ENCODE results near the gene NPLOC4. TPM values are rescaled to one million over a fixed set of nuclear protein-coding genes. Genes with fewer than 3 reads are reported as not detected.

The NPLOC4 gene
- total RNA-seq, 3 donors from 2014 or later = 56.0 to 69.0 (median 57.8) TPM

DNA sequence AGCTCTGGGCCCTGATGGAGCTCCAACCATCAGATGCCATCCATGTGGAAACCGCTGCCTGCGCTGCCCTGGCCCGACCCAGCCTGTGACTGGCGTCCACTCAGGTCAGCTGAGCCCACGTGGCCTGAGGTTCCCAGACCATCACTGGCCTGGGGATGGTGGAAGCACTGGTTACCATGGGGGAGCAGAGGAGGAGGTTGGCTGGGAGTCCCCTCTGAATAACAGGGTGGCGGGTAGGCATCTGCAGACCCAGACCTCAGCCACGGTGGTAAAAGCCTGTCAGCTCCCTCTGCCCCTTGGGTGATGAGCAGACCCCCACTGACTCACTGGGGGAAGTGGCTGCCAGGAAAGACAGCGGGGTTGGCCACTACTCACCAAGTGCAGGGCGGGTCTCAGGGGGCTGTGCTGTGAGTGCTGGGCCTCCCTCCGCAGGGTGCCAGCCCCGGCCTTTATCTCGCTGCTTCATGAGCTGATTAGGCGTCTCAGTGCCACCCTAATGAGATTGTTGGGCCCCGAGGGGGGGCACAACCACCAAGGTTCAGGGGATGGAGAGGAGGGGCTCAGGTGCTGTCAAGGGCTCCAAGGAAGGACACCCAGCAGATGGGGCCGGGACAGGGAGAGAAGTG lies 19.3 kb upstream of the NPLOC4 start, which contains the start of gene PDE6G:
Gene PDE6G (minus strand): TSS at position 425 of the 626 bp plus-strand sequence. CDS start 3,237 bp downstream, outside the sequence.
- DNase-seq (ENCODE audit: low spot score in 2 of 2) = no peak
- no peak within 1 kb of the TSS for H3K4me3 ChIP-seq
- H3K27me3 ChIP-seq = peaks cover 0 to 23% of the 10 kb centered on the region in 2 donors
- no peaks in the 10 kb centered on the region for H3K9me3 ChIP-seq
- no peaks in the 10 kb centered on the region for H3K4me1 ChIP-seq
- TF ChIP-seq POLR2A (IDR thresholded peaks at IDR 0.05) = no peak
- TF ChIP-seq, protein P1, sequence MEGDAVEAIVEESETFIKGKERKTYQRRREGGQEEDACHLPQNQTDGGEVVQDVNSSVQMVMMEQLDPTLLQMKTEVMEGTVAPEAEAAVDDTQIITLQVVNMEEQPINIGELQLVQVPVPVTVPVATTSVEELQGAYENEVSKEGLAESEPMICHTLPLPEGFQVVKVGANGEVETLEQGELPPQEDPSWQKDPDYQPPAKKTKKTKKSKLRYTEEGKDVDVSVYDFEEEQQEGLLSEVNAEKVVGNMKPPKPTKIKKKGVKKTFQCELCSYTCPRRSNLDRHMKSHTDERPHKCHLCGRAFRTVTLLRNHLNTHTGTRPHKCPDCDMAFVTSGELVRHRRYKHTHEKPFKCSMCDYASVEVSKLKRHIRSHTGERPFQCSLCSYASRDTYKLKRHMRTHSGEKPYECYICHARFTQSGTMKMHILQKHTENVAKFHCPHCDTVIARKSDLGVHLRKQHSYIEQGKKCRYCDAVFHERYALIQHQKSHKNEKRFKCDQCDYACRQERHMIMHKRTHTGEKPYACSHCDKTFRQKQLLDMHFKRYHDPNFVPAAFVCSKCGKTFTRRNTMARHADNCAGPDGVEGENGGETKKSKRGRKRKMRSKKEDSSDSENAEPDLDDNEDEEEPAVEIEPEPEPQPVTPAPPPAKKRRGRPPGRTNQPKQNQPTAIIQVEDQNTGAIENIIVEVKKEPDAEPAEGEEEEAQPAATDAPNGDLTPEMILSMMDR (IDR thresholded peaks at IDR 0.05) = no peak
- TF ChIP-seq POLR2AphosphoS5 (IDR thresholded peaks at IDR 0.05) = no peak
- intact Hi-C loops (cut with DNase I; ENCODE audit: low total_unique reads) = no loop called here
- H3K36me3 ChIP-seq = no peaks in the 10 kb centered on the region
- no peak within 1 kb of the TSS for H3K27ac ChIP-seq

GRCh38 chr17:81655378-81656117 lies 18.6 kb upstream of the NPLOC4 start:
- Histone ChIP-seq H3K9me3 (no peaks in the 10 kb centered on the region), H3K27me3 (peaks cover 0 to 30% of the 10 kb centered on the region in 2 donors), H3K36me3 (no peaks in the 10 kb centered on the region), H3K27ac (no peak overlapping the region), H3K4me1 (no peaks in the 10 kb centered on the region), H3K4me3 (no peak overlapping the region)
- intact Hi-C loops (cut with DNase I; ENCODE audit: low total_unique reads) = no loop called here
- no peak for DNase-seq (ENCODE audit: low spot score in 2 of 2)
- TF ChIP-seq POLR2AphosphoS5 (IDR thresholded peaks at IDR 0.05) (no peak), POLR2A (IDR thresholded peaks at IDR 0.05) (no peak)
- TF ChIP-seq, protein P1 (IDR thresholded peaks at IDR 0.05) = no peak

DNA sequence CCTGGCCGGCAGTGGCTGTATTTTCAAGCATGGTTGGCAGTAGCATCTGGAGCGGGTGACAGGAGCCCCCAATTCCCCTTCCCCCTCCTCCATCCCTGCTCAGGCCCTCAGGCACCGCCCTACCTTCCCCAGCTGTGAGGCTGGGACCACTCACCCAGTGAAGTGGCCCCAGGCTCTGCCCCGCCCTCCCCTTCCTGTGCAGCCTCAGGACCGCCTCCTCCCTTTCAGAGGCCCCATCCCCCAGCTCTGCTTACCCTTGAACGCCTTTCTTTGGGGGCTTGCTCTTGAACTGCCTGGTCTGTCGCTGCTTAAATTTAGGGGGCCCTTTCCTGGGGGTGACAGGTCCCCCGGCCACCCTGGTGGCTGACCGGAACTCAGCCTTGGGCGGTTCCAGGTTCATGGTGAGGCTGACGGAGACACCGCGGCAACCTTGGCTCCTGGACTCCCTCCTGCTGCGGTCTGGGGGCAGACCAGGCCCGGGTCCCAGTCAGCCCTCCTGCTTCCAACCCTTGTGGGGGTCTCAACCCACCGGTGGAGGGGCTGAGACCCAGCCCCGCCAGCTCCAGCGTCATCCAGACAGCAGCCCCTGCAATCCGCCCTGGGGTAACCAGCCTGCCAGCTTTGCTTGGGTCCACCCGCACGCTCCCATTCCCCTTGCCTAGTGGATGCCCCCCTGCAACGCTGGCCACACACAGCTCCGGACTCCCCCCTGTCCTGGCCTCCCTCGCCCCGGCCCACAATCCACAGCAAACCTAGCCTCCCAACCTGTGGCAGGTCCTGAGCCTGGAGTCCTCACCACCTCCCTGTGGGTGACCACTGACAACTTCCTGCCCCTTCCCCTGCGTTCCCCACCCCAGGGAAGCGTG lies 16.2 kb upstream of the NPLOC4 start:
- H3K4me1 ChIP-seq = no peaks in the 10 kb centered on the region
- intact Hi-C loops (cut with DNase I; ENCODE audit: low total_unique reads) = no loop called here
- peaks cover 0 to 6% of the 10 kb centered on the region in 2 donors for H3K9me3 ChIP-seq
- peaks cover 3 to 51% of the 10 kb centered on the region in 2 donors for H3K27me3 ChIP-seq
- H3K4me3 ChIP-seq = no peak overlapping the region
- TF ChIP-seq, protein P1 (IDR thresholded peaks at IDR 0.05) = no peak
- TF ChIP-seq POLR2A (IDR thresholded peaks at IDR 0.05) (no peak), POLR2AphosphoS5 (IDR thresholded peaks at IDR 0.05) (no peak)
- no peak for DNase-seq (ENCODE audit: low spot score in 2 of 2)
- no peak overlapping the region for H3K27ac ChIP-seq
- no peaks in the 10 kb centered on the region for H3K36me3 ChIP-seq

DNA sequence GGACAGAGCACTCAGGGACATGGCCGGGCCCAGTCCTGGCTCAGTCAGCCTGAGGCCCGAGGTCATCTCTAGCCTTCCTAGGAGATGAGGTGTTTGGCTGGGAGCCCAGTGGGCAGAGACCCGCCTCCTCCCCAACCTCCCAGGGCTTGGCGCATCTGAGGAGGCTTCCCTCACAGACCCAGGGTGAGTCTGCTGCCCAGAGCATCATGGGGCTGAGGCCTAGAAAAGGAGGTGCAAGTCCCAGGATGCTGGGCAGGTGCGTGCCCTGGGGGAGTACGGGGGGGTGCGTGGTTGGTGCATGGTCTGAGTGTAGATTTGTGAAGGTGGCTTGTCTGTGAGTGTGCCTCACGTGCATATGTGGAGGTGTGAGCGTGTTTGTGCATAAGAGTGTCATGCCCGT lies 14.8 kb upstream of the NPLOC4 start:
- Histone ChIP-seq H3K9me3 (peaks cover 0 to 6% of the 10 kb centered on the region in 2 donors), H3K4me1 (no peaks in the 10 kb centered on the region), H3K36me3 (no peaks in the 10 kb centered on the region), H3K4me3 (no peak overlapping the region), H3K27me3 (peaks cover 3 to 58% of the 10 kb centered on the region in 2 donors), H3K27ac (no peak overlapping the region)
- intact Hi-C loops (cut with DNase I; ENCODE audit: low total_unique reads) = no loop called here
- no peak for DNase-seq (ENCODE audit: low spot score in 2 of 2)
- TF ChIP-seq POLR2A (IDR thresholded peaks at IDR 0.05) (no peak), POLR2AphosphoS5 (IDR thresholded peaks at IDR 0.05) (no peak)
- TF ChIP-seq, protein P1 (IDR thresholded peaks at IDR 0.05) = no peak
